GM12878 (cell line): ENCODE results near the gene SULF2. TPM values are rescaled to one million over a fixed set of nuclear protein-coding genes. Genes with fewer than 3 reads are reported as not detected.

Source experiments
- CBX3 ChIP-seq: fragments of 200-600 bp; sonication (generic); IDR thresholded peaks from 2 replicates; pipeline ENCODE4 v1.6.1; 2016; ENCODE audit warnings: low read depth, borderline replicate concordance
- CEBPZ ChIP-seq: fragments of 150-350 bp; IDR thresholded peaks from 2 replicates; pipeline ENCODE4 v1.6.1; 2016; ENCODE audit warnings: low read depth, low read length
- HDAC2 ChIP-seq: fragments of 200-600 bp; sonication (generic); IDR thresholded peaks from 2 replicates; pipeline ENCODE4 v1.6.1; 2017
- HDGF ChIP-seq: fragments of 450-650 bp; IDR thresholded peaks from 2 replicates; pipeline ENCODE4 v1.6.1; 2016; ENCODE audit warnings: antibody characterized with exemption
- RELB ChIP-seq: fragments of 450-650 bp; IDR thresholded peaks from 2 replicates; pipeline ENCODE4 v1.6.1; 2017; ENCODE audit warnings: low read depth, mild to moderate bottlenecking, moderate library complexity
- SUPT20H ChIP-seq: IDR thresholded peaks from 2 replicates; pipeline ENCODE4 v1.6.1; 2011; ENCODE audit warnings: low read depth, mild to moderate bottlenecking, low read length, moderate library complexity, borderline replicate concordance; ENCODE audit not compliant: control insufficient read depth
- TARDBP ChIP-seq: IDR thresholded peaks from 2 replicates; pipeline ENCODE4 v1.6.1; 2016; ENCODE audit warnings: borderline replicate concordance
- TCF12 ChIP-seq: IDR thresholded peaks from 2 replicates; pipeline ENCODE4 v1.6.1; 2011; ENCODE audit warnings: low read depth, mild to moderate bottlenecking, low read length
- ZNF622 ChIP-seq: fragments of 450-650 bp; IDR thresholded peaks from 2 replicates; pipeline ENCODE4 v1.6.1; 2017; ENCODE audit warnings: mild to moderate bottlenecking, inconsistent platforms
- ZNF687 ChIP-seq: fragments of 450-650 bp; IDR thresholded peaks from 2 replicates; pipeline ENCODE4 v1.6.1; 2017; ENCODE audit warnings: mild to moderate bottlenecking, moderate library complexity
- polyA plus RNA-seq, 11 experiments: library from polyadenylated mRNA; depleted of rRNA in 4 of 11; unstranded in 6 of 11; stranded (reverse) in 5 of 11; fragments of >200 nt; fragmentation: Nextera tagmentation in 4 of 11; fragmentation: Illumina TruSeq in 1 of 11; extraction: Ambion mirVana in 4 of 11; extraction: Trizol in 1 of 11; gene quantifications; 1 replicate in 1 of 11; 2 replicates in 10 of 11; pipeline versions ENCODE4 v1.2.1 to v1.2.3, GENCODE V29; 2011 to 2016; ENCODE audit warnings: inconsistent platforms in 2 of 11, missing spikeins in 2 of 11, low read depth in 1 of 11
- total RNA-seq, 4 experiments: library from RNA; depleted of rRNA in 3 of 4; stranded (reverse); fragments of >200 nt in 3 of 4; fragmentation: Illumina TruSeq in 1 of 4; extraction: Trizol in 1 of 4; gene quantifications; 2 replicates each; pipeline versions ENCODE4 v1.2.1 to v1.2.3, GENCODE V29; 2013 to 2021

Gene SULF2
- total and polyA plus RNA-seq, 10 of the 15 experiments (the other 5 are each of a cell fraction or from before 2014, with no cell fraction given) = 0.69 to 4.1 (median 1.6) TPM

GRCh38 chr20:47780720-47781389 lies 4.4 kb downstream of the SULF2 start (continued):
- TF ChIP-seq CEBPZ (no peak), SUPT20H (no peak), TCF12 (no peak), HDAC2 (no peak), HDGF (no peak), RELB (no peak), ZNF622 (no peak), TARDBP (no peak), ZNF687 (no peak), CBX3 (no peak)
